Activated CD4-positive, alpha-beta T cell treated with anti-CD3 and anti-CD28 coated beads, Interleukin-2, amount 10 ng/mL, durations not matched to agents 24 days and 14 days (primary cell): ENCODE data around the gene KIAA0319L. TPM values are rescaled to one million over a fixed set of nuclear protein-coding genes. Genes with fewer than 3 reads are reported as not detected.

ENCODE experiments used
- DNase-seq: peaks from one replicate; pipeline ENCODE4 v3.0.0; 2022
- H3K27ac Mint-ChIP-seq: one replicate; pipeline ENCODE4 v1.8.0; 2022; ENCODE audit warnings: mild to moderate bottlenecking, mixed read lengths
- H3K27me3 Mint-ChIP-seq: one replicate; pipeline ENCODE4 v1.8.0; 2022; ENCODE audit warnings: mixed read lengths
- H3K36me3 Mint-ChIP-seq: one replicate; pipeline ENCODE4 v1.8.0; 2022; ENCODE audit warnings: low read depth, mild to moderate bottlenecking, mixed read lengths
- H3K4me1 Mint-ChIP-seq: one replicate; pipeline ENCODE4 v1.8.0; 2021; ENCODE audit warnings: mixed read lengths
- H3K4me3 Mint-ChIP-seq: one replicate; pipeline ENCODE4 v1.8.0; 2022; ENCODE audit warnings: mild to moderate bottlenecking, moderate library complexity, mixed read lengths
- H3K9me3 Mint-ChIP-seq: one replicate; pipeline ENCODE4 v1.8.0; 2021; ENCODE audit warnings: mixed read lengths
- intact Hi-C: fragments of 100-400 bp; cut with micrococcal nuclease; formaldehyde crosslinking; loops from one replicate; pipeline ENCODE4 v1.15.1; 2023
- total RNA-seq: library from RNA; stranded (reverse); gene quantifications from 2 replicates; pipeline ENCODE4 v1.2.3, GENCODE V29; 2022

Gene KIAA0319L
- total RNA-seq, 1 donor from 2014 or later = 35.2 TPM

DNA sequence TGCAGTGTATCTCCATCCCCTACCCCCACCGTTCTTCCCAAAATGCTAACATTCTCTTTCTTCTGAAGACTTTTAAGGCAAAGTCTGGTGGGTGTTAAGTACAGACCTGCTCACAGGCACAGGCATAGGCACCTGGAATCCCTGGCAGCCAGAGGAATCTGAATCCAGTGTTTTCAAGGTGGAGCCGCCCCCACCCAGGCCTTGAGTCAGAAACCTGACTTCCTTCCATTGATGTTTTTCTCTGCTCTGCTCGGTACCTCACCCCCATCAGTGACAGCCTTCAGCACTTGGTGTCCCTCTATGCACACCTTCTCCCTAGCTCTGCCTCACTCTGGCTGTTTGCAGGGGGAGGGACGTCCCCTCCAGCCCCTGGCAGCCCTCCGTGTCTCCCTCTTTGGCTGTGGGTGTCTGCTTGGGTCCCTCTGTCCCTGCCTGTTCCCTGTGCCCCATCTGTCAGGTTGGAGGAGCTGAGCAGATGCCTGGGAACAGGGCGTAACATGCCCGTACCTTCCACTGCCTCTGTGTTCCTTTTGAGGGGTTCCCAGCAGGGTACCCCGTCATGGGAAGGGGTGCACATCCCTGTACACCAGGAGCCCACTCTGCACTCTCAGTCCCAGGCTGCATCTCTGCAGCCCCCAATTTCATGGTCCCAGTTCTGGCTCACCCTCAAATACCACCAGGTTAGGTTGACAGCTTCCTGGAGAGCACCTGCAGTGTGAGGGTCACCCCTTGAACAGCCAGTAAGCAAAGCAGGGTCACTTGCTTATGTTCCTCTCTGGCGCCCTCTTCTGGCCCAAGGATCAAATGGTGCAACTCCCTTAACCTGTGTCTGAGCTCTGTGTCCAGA is 7.1 kb upstream of the KIAA0319L start:
- Mint-ChIP-seq H3K4me3 (no peak overlapping the region), H3K9me3 (no peaks in the 10 kb centered on the region), H3K27ac (peak overlapping the region; percentile 48), H3K27me3 (no peaks in the 10 kb centered on the region), H3K4me1 (peaks cover 27% of the 10 kb centered on the region), H3K36me3 (peaks cover 25% of the 10 kb centered on the region)
- peak; percentile 94 for DNase-seq
- intact Hi-C loops = loop anchor here (1.0 kb wide), 1 partner anchor 113 kb away; no protein-coding TSS in a partner anchor

DNA sequence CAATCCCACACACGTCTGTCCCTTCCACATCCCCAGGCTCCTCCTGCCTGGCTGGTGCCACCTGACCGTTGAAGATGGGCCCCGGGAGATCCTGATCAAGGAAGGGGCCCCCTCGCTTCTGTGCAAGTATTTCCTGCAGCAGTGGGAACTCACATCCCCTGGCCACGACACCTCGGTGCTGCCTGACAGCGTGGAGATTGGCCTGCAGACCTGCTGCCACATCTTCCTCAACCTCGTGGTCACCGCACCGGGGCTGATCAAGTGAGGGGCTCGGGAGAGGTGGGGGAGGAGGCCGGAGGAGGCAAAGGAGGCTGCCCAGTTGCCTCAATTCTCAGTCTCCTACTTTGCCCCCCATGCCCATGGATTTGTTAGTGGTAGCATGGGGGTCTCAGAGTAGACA is 6.0 kb upstream of the KIAA0319L start:
- no peak for DNase-seq
- intact Hi-C loops = no loop called here
- Mint-ChIP-seq H3K4me1 (peaks cover 33% of the 10 kb centered on the region), H3K36me3 (peaks cover 25% of the 10 kb centered on the region), H3K27me3 (no peaks in the 10 kb centered on the region), H3K27ac (no peak overlapping the region), H3K9me3 (no peaks in the 10 kb centered on the region), H3K4me3 (no peak overlapping the region)

DNA sequence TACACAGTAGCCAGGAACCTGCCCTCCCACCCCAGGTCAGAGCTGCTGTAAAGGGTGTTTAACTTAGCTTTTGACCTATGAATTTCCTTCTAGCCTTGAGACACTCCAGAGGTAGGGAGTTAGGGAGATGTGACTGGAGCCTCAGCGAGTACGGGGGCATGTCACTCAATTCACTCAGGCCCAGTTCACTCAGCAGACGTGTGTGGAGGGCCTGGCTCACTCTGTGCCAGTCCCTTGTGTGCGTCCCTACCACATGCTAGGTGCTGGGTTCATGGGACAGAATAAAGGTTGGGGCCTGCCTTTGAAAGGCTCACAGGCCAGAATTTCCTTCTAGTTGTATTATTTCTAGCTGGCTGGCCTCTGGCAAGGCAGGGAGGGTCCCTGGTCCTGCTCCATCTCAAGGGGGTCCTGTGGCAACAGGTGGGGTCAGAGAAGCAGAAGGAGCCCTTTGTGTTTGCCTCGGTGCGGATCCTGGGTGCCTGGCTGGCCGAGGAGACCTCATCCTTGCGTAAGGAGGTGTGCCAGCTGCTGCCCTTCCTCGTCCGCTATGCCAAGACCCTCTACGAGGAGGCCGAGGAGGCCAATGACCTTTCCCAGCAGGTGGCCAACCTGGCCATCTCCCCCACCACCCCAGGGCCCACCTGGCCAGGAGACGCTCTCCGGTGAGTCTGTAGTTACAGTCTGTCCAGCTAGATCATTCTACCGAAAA is 4.9 kb upstream of the KIAA0319L start:
- intact Hi-C loops = no loop called here
- Mint-ChIP-seq H3K4me1 (peaks cover 36% of the 10 kb centered on the region), H3K36me3 (peaks cover 25% of the 10 kb centered on the region), H3K9me3 (no peaks in the 10 kb centered on the region), H3K27ac (no peak overlapping the region), H3K4me3 (no peak overlapping the region), H3K27me3 (no peaks in the 10 kb centered on the region)
- no peak for DNase-seq

DNA sequence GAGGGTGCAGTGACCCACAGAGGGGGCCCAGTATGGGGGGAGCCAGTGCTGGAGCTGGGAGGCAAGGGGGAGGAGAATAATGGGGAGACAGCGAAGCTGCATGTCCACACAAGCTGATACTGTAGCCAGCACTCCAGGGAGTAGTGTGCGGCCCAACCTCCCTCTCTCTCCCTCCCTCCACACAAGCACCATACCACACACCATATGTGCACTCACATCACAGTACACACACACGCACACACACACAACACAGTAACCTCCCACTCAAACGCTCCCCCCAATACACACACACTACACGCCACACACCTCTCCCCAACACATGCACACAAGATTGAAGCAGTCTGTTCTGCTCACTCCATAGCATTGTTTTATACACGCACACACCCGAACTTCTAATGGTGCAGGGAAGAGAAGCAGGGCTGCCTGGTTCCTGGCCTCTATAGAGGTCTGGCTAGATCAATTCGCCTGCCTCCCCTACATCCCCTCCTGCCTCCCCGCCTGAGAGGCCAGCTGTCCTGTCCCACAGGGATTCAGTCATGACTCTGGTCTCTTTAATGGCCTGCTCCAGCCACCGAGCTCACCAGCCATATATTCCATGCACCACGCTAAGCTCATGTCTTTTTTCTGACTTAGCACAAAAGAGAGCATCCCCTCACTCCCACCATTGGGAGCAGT is 4.2 kb upstream of the KIAA0319L start:
- Mint-ChIP-seq H3K9me3 (no peaks in the 10 kb centered on the region), H3K27ac (no peak overlapping the region), H3K4me3 (no peak overlapping the region), H3K27me3 (no peaks in the 10 kb centered on the region), H3K36me3 (peaks cover 21% of the 10 kb centered on the region), H3K4me1 (peaks cover 39% of the 10 kb centered on the region)
- no peak for DNase-seq
- intact Hi-C loops = no loop called here

DNA sequence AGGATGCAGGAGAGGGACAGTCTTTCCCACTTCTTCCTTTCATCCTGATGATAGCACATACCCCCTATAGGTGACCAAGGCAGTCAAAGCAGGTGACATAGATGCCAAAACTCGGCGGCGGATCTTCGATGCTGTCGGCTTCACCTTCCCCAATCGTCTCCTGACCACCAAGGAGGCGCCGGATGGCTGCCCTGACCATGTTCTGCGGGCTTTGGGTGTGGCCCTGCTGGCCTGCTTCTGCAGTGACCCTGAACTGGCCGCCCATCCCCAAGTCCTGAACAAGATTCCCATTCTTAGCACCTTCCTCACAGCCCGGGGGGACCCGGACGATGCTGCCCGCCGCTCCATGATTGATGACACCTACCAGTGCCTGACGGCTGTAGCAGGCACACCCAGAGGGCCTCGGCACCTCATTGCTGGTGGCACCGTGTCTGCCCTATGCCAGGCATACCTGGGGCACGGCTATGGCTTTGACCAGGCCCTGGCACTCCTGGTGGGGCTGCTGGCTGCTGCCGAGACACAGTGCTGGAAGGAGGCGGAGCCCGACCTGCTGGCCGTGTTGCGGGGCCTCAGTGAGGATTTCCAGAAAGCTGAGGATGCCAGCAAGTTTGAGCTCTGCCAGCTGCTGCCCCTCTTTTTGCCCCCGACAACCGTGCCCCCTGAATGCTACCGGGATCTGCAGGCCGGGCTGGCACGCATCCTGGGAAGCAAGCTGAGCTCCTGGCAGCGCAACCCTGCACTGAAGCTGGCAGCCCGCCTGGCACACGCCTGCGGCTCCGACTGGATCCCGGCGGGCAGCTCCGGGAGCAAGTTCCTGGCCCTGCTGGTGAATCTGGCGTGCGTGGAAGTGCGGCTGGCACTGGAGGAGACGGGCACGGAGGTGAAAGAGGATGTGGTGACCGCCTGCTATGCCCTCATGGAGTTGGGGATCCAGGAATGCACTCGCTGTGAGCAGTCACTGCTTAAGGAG is 3.3 kb upstream of the KIAA0319L start:
- no peak for DNase-seq
- Mint-ChIP-seq H3K27me3 (no peaks in the 10 kb centered on the region), H3K9me3 (no peaks in the 10 kb centered on the region), H3K4me1 (peaks cover 48% of the 10 kb centered on the region), H3K27ac (no peak overlapping the region), H3K4me3 (no peak overlapping the region), H3K36me3 (peaks cover 23% of the 10 kb centered on the region)
- intact Hi-C loops = no loop called here

DNA sequence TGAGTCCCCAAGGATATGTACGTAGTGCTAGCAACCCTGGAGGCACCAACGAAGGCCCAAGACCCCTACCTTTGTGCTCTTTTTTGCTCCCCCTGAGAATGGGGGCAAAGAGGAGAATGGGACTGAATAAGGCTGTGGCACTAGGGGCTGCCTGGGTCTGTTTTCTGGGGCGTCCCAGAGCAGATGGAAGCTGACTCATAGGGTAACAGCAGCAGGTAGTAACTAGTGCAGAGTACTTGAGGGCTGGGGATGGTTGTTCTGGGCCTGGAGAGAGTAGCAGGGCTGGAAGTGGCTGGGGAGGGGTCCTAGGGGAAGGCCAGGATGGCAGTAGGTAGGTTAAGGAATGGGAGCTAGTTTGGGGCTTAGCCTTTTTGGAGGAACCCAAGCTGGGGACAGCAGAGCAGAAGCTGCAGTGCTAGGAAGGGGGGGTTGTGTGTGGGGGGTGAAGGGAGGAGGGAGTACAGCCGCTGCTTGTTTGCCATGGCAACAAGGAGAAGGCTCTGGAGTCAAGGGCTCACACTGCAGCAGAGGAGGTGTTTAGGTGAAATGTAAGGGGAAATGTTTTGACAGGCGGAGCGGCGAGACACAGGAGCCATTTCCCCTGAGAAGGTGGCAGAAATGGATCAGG is 2.2 kb upstream of the KIAA0319L start:
- Mint-ChIP-seq H3K4me3 (peak overlapping the region; percentile 98), H3K36me3 (peaks cover 23% of the 10 kb centered on the region), H3K4me1 (peaks cover 53% of the 10 kb centered on the region), H3K27me3 (no peaks in the 10 kb centered on the region), H3K27ac (peak overlapping the region; percentile 59), H3K9me3 (no peaks in the 10 kb centered on the region)
- intact Hi-C loops = loop anchor here (5.0 to 10.0 kb wide), 2 partner anchors 292 to 695 kb away; partner anchors contain the start of gene ZMYM4
- no peak for DNase-seq

DNA sequence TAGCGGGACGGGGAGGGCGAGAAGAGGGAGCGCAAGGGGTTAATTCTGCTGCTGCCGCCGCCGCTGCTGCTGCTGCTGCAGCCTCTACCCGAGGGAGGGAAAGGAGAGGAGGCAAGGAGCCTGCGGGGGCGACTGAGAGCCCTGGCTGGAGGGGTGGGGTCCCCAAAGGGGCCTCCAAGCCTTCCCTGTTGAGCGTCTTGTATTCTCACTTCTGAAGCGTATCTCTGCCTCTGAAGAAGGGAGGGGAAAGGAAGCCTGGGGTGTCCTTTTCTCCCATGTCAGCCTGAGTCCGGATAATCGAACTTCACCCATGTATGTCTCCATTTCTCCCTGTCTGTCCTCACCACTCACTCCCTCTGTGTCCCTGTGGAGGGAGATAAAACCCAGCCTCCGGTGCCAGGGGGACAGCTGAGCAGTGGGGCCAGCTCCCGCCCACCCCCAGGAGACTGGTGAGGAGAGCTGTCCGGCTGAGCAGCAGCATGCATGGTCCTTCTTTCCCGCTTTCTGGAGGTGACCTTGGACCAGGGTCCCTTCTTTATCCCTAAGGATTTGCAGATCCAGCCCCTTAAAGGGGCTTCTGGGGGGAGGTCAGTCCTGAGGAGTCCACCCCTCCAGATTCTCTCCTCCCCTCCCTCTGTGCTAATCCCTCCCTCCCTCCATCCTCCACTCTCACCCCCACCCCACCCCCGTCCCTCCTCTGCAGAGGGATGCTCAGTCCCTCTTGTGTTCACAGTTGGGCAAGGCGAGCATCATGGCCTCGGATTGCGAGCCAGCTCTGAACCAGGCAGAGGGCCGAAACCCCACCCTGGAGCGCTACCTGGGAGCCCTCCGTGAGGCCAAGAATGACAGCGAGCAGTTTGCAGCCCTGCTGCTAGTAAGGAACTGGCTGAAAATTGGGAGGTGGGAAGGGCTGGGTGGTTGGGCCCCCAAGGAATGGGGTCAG is 1.4 kb upstream of the KIAA0319L start:
- Mint-ChIP-seq H3K27ac (peak overlapping the region; percentile 98), H3K36me3 (peaks cover 22% of the 10 kb centered on the region), H3K27me3 (no peaks in the 10 kb centered on the region), H3K9me3 (no peaks in the 10 kb centered on the region), H3K4me3 (peak overlapping the region; percentile 98), H3K4me1 (peaks cover 50% of the 10 kb centered on the region)
- DNase-seq = peak; percentile 73
- intact Hi-C loops = loop anchor here (5.0 to 10.0 kb wide), 2 partner anchors 291 to 694 kb away; partner anchors contain the start of gene ZMYM4

DNA sequence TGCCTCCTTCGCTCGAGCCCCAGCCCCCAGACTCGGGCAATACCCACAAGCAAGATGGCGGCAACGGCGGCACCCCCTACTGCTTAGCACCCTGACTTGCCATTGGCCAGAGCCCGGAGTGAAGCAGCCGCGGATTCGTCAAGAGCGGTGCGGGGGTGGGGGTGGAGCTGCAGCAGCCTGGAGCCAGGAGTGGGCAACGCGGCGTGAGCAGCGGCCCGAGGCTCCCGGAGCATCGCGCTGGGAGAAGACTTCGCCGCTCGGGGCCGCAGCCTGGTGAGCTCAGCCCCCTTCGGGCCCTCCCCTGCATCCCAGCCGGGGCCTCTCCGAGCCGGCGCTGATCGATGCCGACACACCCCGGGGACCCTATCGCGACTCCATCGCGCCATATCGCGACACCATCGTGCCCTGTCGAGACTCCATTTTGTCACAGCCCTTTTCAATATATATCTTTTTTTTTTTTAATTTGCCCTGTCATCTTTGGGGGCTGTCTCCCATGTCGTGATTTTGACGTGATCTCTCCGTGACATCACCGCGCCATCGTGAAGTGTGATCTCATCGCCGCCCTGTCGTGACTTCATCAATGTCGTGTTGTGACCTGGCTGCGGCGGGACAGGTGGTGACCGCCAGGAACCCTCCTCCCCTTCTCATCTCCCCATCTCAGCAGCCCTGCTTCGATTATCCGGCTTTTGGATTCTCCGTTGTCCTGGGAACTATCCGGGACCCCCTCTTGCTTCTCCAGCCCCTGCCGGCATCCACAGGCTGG is 589 bp upstream of the KIAA0319L start, which contains the start of gene NCDN:
Gene NCDN (plus strand): TSS at position 189 of the 763 bp plus-strand sequence. CDS start 392 bp downstream, at position 581.
- no peaks in the 10 kb centered on the region for H3K27me3 Mint-ChIP-seq
- H3K4me1 Mint-ChIP-seq = peaks cover 49% of the 10 kb centered on the region
- H3K4me3 Mint-ChIP-seq = peak within 1 kb of the TSS; percentile 98
- no peaks in the 10 kb centered on the region for H3K9me3 Mint-ChIP-seq
- intact Hi-C loops = loop anchor here (1.0 to 10.0 kb wide), 6 partner anchors 19 to 693 kb away; partner anchors contain the start of genes CLSPN, SFPQ and ZMYM4
- peaks cover 27% of the 10 kb centered on the region for H3K36me3 Mint-ChIP-seq
- peak within 1 kb of the TSS; percentile 98 for H3K27ac Mint-ChIP-seq
- peak; percentile 98 for DNase-seq

DNA sequence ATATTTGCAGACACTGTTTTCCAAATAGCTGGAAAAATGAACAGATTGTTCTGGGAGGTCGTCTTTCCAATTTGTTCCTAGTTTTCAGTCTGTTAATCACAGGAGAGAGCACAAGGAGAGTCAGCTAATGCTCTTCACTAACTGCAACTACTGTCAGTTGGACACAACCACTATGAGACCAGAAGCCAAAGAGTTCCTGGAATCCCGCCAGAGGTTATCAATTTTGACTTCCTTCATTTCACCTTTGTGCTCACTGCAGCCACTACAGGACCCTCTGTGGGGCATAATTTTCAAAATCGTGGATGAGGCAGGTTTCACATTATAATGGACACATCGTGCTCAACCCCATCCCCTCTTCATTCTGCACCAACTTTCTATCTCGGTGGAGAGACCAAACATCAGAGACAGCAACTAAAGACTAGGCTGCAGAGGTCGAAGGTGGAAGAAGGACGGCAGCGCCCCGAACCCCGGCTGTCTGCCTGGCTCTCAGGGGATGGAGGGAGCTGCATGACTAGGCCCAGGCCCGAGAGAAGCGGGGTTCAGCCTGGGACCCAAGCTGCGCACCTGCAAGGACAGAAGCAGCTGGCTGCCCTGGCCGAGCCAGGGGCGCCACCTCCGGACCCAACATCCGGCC is 602 bp downstream of the KIAA0319L start:
- Mint-ChIP-seq H3K4me3 (peak overlapping the region; percentile 98), H3K36me3 (peaks cover 35% of the 10 kb centered on the region), H3K27ac (peak overlapping the region; percentile 98), H3K27me3 (no peaks in the 10 kb centered on the region), H3K4me1 (peaks cover 42% of the 10 kb centered on the region), H3K9me3 (no peaks in the 10 kb centered on the region)
- intact Hi-C loops = loop anchor here (1.0 to 10.0 kb wide), 6 partner anchors 18 to 692 kb away; partner anchors contain the start of genes CLSPN, SFPQ and ZMYM4
- DNase-seq = peak; percentile 81

DNA sequence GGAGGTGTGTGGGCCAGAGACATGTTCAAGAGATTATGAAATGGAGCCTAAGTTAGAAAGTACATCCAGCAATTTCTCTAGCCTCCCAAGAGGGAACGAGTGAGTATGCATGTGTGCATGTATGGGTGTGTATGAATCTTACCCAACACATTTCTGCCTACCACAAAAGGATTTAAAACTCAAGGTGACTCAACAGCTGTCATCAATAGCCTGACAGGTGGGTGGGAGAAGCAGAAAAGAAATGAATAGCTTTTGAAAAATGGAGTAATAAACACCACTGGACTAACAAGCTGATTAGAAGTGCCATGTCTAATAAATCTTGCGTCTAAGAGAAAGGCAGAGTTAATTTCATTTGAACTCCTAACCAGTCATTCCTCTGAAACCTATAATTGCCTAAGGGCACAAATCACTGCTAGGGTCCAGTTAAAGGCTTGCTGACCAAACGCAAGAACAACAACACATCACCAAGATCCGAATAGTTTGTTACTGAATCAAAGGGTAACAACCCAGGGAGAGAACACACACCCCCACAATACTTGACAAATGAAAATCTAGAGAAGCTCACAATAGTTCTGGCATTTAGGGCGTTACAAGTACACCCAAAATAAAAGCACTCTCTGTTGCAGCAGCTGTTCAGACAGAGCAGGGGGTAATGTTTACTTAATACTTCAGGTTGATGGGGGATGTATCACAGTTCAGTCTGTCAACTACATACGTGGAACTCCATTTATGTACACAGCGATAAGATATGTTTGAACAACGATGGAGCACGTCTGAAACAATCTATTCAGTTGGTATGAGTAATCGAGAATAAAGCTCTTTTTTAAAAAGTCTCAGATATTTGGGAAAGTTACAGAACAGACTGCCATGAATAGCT is 1.4 kb downstream of the KIAA0319L start:
- Mint-ChIP-seq H3K9me3 (no peaks in the 10 kb centered on the region), H3K4me3 (peak overlapping the region; percentile 98), H3K36me3 (peaks cover 32% of the 10 kb centered on the region), H3K27ac (peak overlapping the region; percentile 98), H3K4me1 (peaks cover 39% of the 10 kb centered on the region), H3K27me3 (no peaks in the 10 kb centered on the region)
- no peak for DNase-seq
- intact Hi-C loops = loop anchor here (2.0 to 10.0 kb wide), 3 partner anchors 17 to 691 kb away; partner anchors contain the start of gene ZMYM4
